GM12801 (cell line): ENCODE measurements around the gene GCG.

Source experiments
- TF ChIP-seq, protein P1 (sequence below): IDR thresholded peaks from one replicate; pipeline ENCODE4 v1.5.1; 2011; ENCODE audit warnings: control low read depth; ENCODE audit not compliant: insufficient read length; ENCODE audit errors: extremely low read depth

GCG gene

GRCh38 chr2:162125138-162125537, 26.9 kb downstream of the GCG start:
- TF ChIP-seq, protein P1, sequence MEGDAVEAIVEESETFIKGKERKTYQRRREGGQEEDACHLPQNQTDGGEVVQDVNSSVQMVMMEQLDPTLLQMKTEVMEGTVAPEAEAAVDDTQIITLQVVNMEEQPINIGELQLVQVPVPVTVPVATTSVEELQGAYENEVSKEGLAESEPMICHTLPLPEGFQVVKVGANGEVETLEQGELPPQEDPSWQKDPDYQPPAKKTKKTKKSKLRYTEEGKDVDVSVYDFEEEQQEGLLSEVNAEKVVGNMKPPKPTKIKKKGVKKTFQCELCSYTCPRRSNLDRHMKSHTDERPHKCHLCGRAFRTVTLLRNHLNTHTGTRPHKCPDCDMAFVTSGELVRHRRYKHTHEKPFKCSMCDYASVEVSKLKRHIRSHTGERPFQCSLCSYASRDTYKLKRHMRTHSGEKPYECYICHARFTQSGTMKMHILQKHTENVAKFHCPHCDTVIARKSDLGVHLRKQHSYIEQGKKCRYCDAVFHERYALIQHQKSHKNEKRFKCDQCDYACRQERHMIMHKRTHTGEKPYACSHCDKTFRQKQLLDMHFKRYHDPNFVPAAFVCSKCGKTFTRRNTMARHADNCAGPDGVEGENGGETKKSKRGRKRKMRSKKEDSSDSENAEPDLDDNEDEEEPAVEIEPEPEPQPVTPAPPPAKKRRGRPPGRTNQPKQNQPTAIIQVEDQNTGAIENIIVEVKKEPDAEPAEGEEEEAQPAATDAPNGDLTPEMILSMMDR = no peak

DNA sequence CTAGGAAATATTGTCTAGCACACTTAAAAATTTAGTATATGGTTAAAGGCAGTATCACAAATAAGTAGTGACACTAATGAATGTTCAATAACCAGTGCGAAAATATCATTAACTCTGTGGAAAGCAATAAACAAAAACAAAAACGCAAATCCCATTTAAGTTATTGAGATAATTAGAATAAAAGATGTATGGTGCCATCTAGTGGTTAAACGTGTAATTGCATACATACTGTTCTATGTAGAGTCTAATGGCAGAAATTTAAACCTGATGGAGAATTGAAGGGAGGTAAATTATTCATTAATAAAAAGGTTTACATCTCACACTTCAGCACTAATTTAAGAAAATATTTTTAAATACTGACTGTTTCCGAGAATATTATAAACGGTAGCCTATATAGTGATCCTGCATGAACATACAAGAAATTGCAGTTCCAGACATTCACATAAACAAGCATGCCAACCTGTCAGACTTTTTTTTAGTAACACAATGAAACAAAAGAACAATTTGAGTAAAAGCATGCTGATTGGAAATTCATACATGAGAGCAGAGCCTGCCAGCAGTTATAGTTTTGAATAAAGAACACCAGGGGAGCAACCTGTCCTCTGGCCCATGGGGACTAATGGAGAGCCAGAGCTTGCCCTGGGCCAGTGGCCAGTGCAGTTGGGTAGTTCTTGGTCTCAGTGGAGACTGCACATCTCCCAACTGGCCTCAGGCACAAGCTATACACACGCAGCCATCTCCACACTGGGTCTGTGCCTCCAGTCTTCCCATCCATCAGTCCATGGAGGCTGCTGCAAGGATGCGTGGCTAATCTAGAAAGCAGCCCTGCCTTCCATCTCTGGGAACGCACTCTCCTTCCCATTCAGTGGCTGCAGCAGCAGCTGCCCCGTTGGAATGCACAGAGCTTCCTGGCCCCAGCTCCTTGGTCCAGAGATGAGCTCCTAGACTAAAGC, 28.0 kb downstream of the GCG start:
- TF ChIP-seq, protein P1 = no peak

DNA sequence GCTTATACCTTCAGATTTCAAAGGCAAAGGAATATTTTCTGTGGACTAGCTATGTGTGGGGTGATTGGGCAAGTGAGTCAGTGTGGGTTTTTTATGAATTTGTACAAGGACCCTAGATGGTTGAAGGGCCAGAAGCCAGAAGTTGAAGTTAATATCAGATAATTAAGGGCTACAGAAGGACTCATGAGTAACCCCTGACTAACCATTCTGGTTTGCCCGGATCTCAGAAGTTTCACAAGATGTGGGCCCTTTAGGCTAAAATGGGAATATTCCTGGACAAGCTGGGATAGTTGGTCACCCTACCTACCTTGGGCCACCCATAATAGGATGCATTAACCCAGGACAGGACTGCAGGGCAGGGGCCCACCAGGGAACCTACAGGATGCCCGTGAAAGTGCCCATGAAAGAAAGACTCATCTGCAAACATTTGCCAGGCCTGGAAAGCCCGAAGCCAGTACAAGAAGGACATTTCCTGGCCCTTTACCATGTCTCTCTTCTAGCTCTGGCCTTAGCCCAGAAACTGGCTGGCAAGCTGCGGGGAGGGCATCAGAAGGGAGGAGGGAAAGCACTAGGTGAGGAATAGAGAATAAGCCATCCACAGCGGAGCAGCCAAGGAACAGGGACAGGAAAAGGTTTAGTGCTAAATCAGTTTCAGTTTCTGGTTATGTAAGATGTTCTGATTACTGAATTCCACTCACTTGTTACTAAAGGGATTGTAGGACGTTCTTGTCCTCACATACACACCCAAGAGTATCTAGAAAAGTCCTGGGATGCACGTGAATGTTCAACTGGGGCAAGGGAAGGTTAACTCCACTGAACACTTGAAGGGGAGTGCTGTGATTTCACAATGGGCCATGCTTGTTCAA, 33.6 kb downstream of the GCG start:
- TF ChIP-seq, protein P1 = no peak

GRCh38 chr2:162116352-162116751, 35.7 kb downstream of the GCG start:
- TF ChIP-seq, protein P1 = no peak

DNA sequence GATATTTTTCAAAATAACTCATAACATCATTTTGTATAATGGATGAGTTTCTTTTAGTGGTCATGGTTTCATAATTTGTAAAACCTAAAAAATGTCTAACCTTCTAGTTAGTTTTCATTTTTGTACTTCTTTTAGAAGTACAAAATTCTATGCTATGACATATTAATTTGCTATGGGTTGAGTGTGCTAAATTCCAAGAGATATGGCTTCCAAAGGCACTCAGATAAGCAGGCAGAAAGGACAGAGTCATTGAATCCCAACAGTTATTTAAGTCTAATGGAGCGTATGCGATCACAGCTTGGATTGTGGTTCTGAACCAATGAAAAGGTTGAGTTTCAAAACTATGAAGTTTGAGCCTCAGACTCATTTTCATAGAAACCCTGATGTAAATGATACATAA, 37.0 kb downstream of the GCG start:
- TF ChIP-seq, protein P1 = no peak

- TF ChIP-seq, protein P1 = no peak
Measured at GRCh38 chr2:162114271-162114670, 37.8 kb downstream of the GCG start.

GRCh38 chr2:162113776-162114168, 38.3 kb downstream of the GCG start:
- TF ChIP-seq, protein P1 = no peak
